Liver (tissue), 3 donors: ENCODE measurements around the gene STRADA.

Experiments
- ATF3 ChIP-seq: IDR thresholded peaks from 2 replicates; pipeline ENCODE4 v1.6.1; 2016; ENCODE audit warnings: antibody characterized with exemption
- CTCF ChIP-seq: fragments of 150-350 bp; IDR thresholded peaks from 2 replicates; pipeline ENCODE4 v1.5.1; 2017; ENCODE audit warnings: improper control_type of control experiment, low read depth, low read length; ENCODE audit not compliant: missing input control
- FOXA1 ChIP-seq: IDR thresholded peaks from 2 replicates; pipeline ENCODE4 v1.6.1; 2016; ENCODE audit warnings: antibody characterized with exemption
- GABPA ChIP-seq, 2 donors: IDR thresholded peaks in 1 of 2; conservative IDR thresholded peaks in 1 of 2; 2 replicates each; pipeline ENCODE4 v1.6.1; 2016; ENCODE audit warnings: antibody characterized with exemption in 2 of 2, mild to moderate bottlenecking in 1 of 2, moderate library complexity in 1 of 2
- MAX ChIP-seq: IDR thresholded peaks from 2 replicates; pipeline ENCODE4 v1.6.1; 2016; ENCODE audit warnings: antibody characterized with exemption
- REST ChIP-seq: IDR thresholded peaks from 2 replicates; pipeline ENCODE4 v1.6.1; 2016; ENCODE audit warnings: antibody characterized with exemption, mild to moderate bottlenecking
- RXRA ChIP-seq, 2 donors: IDR thresholded peaks; 2 replicates each; pipeline ENCODE4 v1.6.1; 2017 to 2018; ENCODE audit warnings: antibody characterized with exemption in 2 of 2, mild to moderate bottlenecking in 1 of 2
- SP1 ChIP-seq: IDR thresholded peaks from 2 replicates; pipeline ENCODE4 v1.6.1; 2018; ENCODE audit warnings: antibody characterized with exemption, mild to moderate bottlenecking
- YY1 ChIP-seq: IDR thresholded peaks from 2 replicates; pipeline ENCODE4 v1.6.1; 2016; ENCODE audit warnings: antibody characterized with exemption, mild to moderate bottlenecking
- ZBTB33 ChIP-seq: IDR thresholded peaks from 2 replicates; pipeline ENCODE4 v1.6.1; 2016; ENCODE audit warnings: antibody characterized with exemption
- donor health status: healthy.
- donor health status: healthy.

- TF ChIP-seq GABPA (IDR thresholded peaks at IDR 0.05 in 1 of 2, conservative IDR thresholded peaks at IDR 0.05 in 1 of 2) (no peak), CTCF (no peak), SP1 (no peak), FOXA1 (no peak), REST (no peak), MAX (no peak), YY1 (no peak), ZBTB33 (no peak), RXRA (IDR thresholded peaks at IDR 0.05) (no peak), ATF3 (no peak)
Measured at GRCh38 chr17:63774969-63775265, 33.3 kb upstream of the STRADA start.
